Stomach (tissue), 9 donors: ENCODE measurements around the gene CSNK2A1. TPM values are rescaled to one million over a fixed set of nuclear protein-coding genes. Genes with fewer than 3 reads are reported as not detected.

Experiments used
- DNase-seq, 2 donors: peaks; one replicate each; pipeline versions ENCODE4 v3.0.0 to v3.0.0-alpha.2; 2013 to 2019
- H3K27ac ChIP-seq, 5 donors: fragments of 200-600 bp in 4 of 5; sonication (generic) in 4 of 5; one replicate each; pipeline ENCODE4 v1.5.1; 2013 to 2019; ENCODE audit warnings: mild to moderate bottlenecking in 1 of 5, moderate library complexity in 1 of 5
- H3K27me3 ChIP-seq, 3 donors: fragments of 200-600 bp; sonication (generic); one replicate each; pipeline ENCODE4 v1.5.1; 2017 to 2019; ENCODE audit warnings: mixed run types in 1 of 3
- H3K36me3 ChIP-seq, 4 donors: fragments of 200-600 bp; sonication (generic); 1 replicate in 3 of 4; 2 replicates in 1 of 4; pipeline ENCODE4 v1.5.1; 2016 to 2019
- H3K4me1 ChIP-seq, 4 donors: fragments of 200-600 bp; sonication (generic); one replicate each; pipeline ENCODE4 v1.5.1; 2016 to 2019
- H3K4me3 ChIP-seq, 4 donors: fragments of 200-600 bp; sonication (generic) in 3 of 4; one replicate each; pipeline ENCODE4 v1.5.1; 2016 to 2019; ENCODE audit warnings: mild to moderate bottlenecking in 1 of 4
- H3K9me3 ChIP-seq, 4 donors: fragments of 200-600 bp; sonication (generic); one replicate each; pipeline ENCODE4 v1.5.1; 2016 to 2019
- EP300 ChIP-seq: sonication (generic); formaldehyde crosslinking; IDR thresholded peaks from one replicate; pipeline ENCODE4 v1.6.1; 2017; ENCODE audit warnings: antibody characterized with exemption
- POLR2A ChIP-seq, 4 donors: fragments of 450-650 bp; IDR thresholded peaks; one replicate each; pipeline ENCODE4 v1.6.1; 2016; ENCODE audit warnings: antibody characterized with exemption in 4 of 4, control low read depth in 2 of 4, mild to moderate bottlenecking in 1 of 4, moderate library complexity in 1 of 4
- POLR2AphosphoS5 ChIP-seq, 3 donors: sonication (generic); formaldehyde crosslinking; IDR thresholded peaks; one replicate each; pipeline ENCODE4 v1.6.1; 2016; ENCODE audit warnings: antibody characterized with exemption in 3 of 3
- WGBS, 5 donors: extraction: QIAGEN DNeasy Blood & Tissue Kit in 3 of 5; methylation state at CpG; one replicate each; pipeline versions ENCODE4 v1.1.5 to v1.1.7; 2013 to 2018; 5-methylcytosine and 5-hydroxymethylcytosine counted together
- intact Hi-C: fragments of 100-400 bp; cut with DNase I; formaldehyde crosslinking; loops from one replicate; pipeline ENCODE4 v1.15.1; 2023; ENCODE audit warnings: low total_unique reads
- polyA plus RNA-seq, 3 donors: library from polyadenylated mRNA; stranded (reverse); fragments of 200-250 nt; gene quantifications; one replicate each; pipeline ENCODE4 v1.2.3, GENCODE V29; 2013
- total RNA-seq, 5 donors: library from RNA; depleted of rRNA; stranded (reverse); fragments of >200 nt; gene quantifications; one replicate each; pipeline versions ENCODE4 v1.1.0 to v1.2.3, GENCODE V29; 2014 to 2016
- TF ChIP-seq, protein P1 (sequence below), 7 experiments: fragments of 450-650 bp in 4 of 7; fragments of 200-600 bp in 3 of 7; sonication (generic) in 3 of 7; IDR thresholded peaks; one replicate each; pipeline ENCODE4 v1.5.1; 2016 to 2019; ENCODE audit warnings: antibody characterized with exemption in 7 of 7, control low read depth in 2 of 7, mild to moderate bottlenecking in 1 of 7
- donor health status: healthy with polysubstance abuse.
- donor health status: Bipolar disorder and iron deficiency.
- donor health status: healthy.

CSNK2A1 gene
- total and polyA plus RNA-seq, 8 donors, result 22.6 to 164 (median 37.3) TPM

DNA sequence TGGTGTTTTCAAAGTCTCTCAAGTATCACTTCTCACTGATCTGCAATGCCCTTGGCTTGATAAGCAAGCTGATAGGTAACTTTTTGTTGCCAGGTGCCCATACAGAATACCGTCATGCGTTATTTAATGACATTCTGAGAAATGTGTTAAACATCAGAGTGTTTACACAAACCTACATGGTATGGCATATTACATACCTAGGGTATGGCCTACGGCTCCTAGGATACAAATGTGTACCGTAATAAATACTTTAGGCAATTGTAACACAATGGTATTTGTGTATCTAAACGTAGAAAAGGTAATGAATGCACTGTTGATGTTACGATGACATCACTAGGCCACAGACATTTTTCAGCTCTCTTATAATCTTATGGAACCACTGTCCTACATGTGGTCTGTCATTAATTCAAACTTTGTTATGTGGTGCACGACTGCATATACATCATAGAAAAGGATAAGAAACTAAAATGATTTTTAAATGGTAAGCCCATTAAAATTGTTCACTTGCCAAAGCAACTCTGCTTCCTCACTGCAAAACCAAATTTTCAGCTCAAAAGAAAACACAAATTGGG, 35.7 kb downstream of the CSNK2A1 start:
- WGBS, 5 donors, result 64 to 81% (median 73%) methylated on average over 7 of the region's 7 CpGs
- intact Hi-C loops, result no loop called here
- TF ChIP-seq, protein P1, sequence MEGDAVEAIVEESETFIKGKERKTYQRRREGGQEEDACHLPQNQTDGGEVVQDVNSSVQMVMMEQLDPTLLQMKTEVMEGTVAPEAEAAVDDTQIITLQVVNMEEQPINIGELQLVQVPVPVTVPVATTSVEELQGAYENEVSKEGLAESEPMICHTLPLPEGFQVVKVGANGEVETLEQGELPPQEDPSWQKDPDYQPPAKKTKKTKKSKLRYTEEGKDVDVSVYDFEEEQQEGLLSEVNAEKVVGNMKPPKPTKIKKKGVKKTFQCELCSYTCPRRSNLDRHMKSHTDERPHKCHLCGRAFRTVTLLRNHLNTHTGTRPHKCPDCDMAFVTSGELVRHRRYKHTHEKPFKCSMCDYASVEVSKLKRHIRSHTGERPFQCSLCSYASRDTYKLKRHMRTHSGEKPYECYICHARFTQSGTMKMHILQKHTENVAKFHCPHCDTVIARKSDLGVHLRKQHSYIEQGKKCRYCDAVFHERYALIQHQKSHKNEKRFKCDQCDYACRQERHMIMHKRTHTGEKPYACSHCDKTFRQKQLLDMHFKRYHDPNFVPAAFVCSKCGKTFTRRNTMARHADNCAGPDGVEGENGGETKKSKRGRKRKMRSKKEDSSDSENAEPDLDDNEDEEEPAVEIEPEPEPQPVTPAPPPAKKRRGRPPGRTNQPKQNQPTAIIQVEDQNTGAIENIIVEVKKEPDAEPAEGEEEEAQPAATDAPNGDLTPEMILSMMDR (IDR thresholded peaks at IDR 0.05), result no peak
- TF ChIP-seq POLR2A (IDR thresholded peaks at IDR 0.05) (no peak), POLR2AphosphoS5 (IDR thresholded peaks at IDR 0.05) (no peak), EP300 (no peak)
- Histone ChIP-seq H3K4me3 (no peak overlapping the region), H3K27me3 (no peaks in the 10 kb centered on the region), H3K27ac (no peak overlapping the region), H3K36me3 (peaks cover 30 to 61% (median 50%) of the 10 kb centered on the region in 4 donors), H3K4me1 (peaks cover 5 to 59% (median 42%) of the 10 kb centered on the region in 4 donors), H3K9me3 (no peaks in the 10 kb centered on the region)
- no peak for DNase-seq

DNA sequence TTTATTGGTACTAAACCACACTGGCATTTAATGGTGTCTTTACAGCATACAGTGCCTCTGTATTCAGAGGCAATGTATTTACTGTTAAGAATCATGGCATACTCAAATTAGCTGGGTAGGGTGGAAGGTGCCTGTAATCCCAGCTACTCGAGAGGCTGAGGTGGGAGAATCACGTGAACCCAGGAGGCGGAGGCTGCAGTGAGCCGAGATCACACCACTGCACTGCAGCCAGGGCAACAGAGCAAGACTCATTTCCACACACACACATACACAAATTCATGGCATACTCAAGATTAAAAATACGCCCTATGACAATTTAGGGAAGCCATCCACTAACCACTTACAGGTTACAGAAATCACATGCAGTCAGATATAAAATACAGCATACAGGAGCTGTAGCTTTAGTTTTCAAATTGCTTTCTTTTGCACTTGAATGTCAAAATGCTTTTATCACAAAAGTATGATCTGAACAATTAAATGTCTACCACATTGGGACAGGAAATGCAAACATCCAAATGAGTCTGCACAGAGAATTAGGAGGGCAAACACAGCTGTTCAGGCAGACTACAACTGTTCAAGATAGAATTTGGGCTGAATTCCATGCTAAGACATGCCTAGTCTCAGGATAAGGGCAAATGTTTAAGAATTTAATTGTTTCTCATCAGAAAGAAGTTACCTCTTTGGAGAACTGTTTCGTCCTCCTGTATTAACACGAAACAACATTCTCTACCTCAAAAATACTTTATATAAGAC, 36.4 kb downstream of the CSNK2A1 start:
- Histone ChIP-seq H3K4me1 (peaks cover 5 to 55% (median 39%) of the 10 kb centered on the region in 4 donors), H3K9me3 (no peaks in the 10 kb centered on the region), H3K4me3 (no peak overlapping the region), H3K27me3 (no peaks in the 10 kb centered on the region), H3K27ac (no peak overlapping the region), H3K36me3 (peaks cover 35 to 68% (median 56%) of the 10 kb centered on the region in 4 donors)
- intact Hi-C loops, result no loop called here
- TF ChIP-seq POLR2AphosphoS5 (IDR thresholded peaks at IDR 0.05) (no peak), POLR2A (IDR thresholded peaks at IDR 0.05) (no peak), EP300 (no peak)
- TF ChIP-seq, protein P1 (IDR thresholded peaks at IDR 0.05), result no peak
- WGBS, 5 donors, result 83 to 90% (median 87%) methylated on average over 7 of the region's 7 CpGs
- no peak for DNase-seq

DNA sequence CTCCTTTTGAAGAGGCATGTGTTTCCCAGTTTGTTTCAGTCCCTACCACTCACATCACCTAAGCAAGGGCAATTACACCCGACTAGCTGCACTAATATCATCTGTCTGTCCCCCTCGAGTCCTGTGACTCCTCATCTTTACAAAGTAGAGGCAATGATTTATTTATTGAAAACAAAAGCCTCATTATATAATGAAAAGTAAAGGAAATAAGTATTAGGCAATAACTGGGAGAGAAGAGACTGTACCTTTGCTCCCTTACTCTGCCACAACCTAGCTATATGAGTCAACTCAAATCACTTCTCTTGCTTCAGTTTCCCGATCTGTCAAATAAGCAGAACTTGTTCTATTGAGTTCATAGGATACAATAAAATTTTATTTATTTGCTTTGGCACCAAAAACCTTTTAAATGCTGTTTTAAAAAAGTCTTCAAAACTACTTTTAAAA, 38.9 kb downstream of the CSNK2A1 start:
- intact Hi-C loops, result no loop called here
- Histone ChIP-seq H3K9me3 (no peaks in the 10 kb centered on the region), H3K4me3 (no peak overlapping the region), H3K27me3 (no peaks in the 10 kb centered on the region), H3K27ac (no peak overlapping the region), H3K4me1 (peaks cover 0 to 32% (median 23%) of the 10 kb centered on the region in 4 donors), H3K36me3 (peaks cover 49 to 91% (median 82%) of the 10 kb centered on the region in 4 donors)
- DNase-seq, result no peak
- 72 to 80% (median 76%) methylated on average over 3 of the region's 3 CpGs for WGBS, 5 donors
- TF ChIP-seq EP300 (no peak), POLR2AphosphoS5 (IDR thresholded peaks at IDR 0.05) (no peak), POLR2A (IDR thresholded peaks at IDR 0.05) (no peak)
- TF ChIP-seq, protein P1 (IDR thresholded peaks at IDR 0.05), result no peak

DNA sequence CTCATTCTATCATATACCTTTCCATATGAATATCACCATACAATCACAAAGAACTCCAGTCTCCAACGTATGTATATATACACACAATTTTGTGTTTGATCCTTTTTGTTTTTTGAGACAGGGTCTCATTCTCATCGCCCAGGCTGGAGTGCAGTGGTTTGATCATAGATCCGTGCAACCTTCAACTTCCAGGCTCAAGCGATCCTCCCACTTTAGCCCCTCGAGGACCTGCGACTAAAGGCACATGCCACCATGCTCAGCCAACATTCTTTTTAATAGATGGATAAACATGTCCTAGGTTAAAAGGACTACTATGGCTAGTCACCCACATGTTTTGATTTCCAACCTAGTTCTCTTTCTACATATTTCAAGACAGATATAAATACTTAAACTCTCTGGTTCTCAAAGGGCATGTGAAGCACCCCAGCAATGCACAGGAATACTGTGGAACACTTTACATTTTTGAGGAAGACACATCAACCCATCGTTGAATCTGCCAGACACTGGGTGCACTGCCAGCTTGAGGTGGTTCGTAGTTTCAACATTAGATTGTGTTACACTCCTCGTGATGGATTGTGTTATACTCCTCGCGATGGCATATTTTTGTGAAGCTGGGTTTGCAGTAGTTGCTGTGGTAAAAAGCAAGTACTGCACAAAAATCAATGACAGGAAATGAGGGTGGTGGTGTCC, 40.4 kb downstream of the CSNK2A1 start:
- peaks cover 58 to 99% (median 95%) of the 10 kb centered on the region in 4 donors for H3K36me3 ChIP-seq
- peaks cover 0 to 17% (median 11%) of the 10 kb centered on the region in 4 donors for H3K4me1 ChIP-seq
- H3K4me3 ChIP-seq, result no peak overlapping the region
- intact Hi-C loops, result no loop called here
- no peak for TF ChIP-seq EP300
- no peak for TF ChIP-seq POLR2AphosphoS5 (IDR thresholded peaks at IDR 0.05)
- TF ChIP-seq POLR2A (IDR thresholded peaks at IDR 0.05), result no peak
- TF ChIP-seq, protein P1 (IDR thresholded peaks at IDR 0.05), result no peak
- H3K27ac ChIP-seq, result no peak overlapping the region
- no peaks in the 10 kb centered on the region for H3K27me3 ChIP-seq
- H3K9me3 ChIP-seq, result no peaks in the 10 kb centered on the region
- WGBS, 5 donors, result 92 to 97% (median 95%) methylated on average over 11 of the region's 11 CpGs
- DNase-seq, result no peak
